Endothelial cell (in vitro differentiated cells): ENCODE measurements around the gene ID3. TPM values are rescaled to one million over a fixed set of nuclear protein-coding genes. Genes with fewer than 3 reads are reported as not detected.

Experiments used
- DNase-seq: peaks from one replicate; pipeline ENCODE4 v3.0.0; 2021; ENCODE audit warnings: low spot score
- H3K27ac Mint-ChIP-seq: one replicate; pipeline ENCODE4 v1.8.0; 2021; ENCODE audit warnings: mixed read lengths, inconsistent platforms; ENCODE audit not compliant: unreplicated experiment
- H3K27me3 Mint-ChIP-seq: one replicate; pipeline ENCODE4 v1.8.0; 2021; ENCODE audit warnings: mild to moderate bottlenecking, moderate library complexity, mixed read lengths, inconsistent platforms; ENCODE audit not compliant: unreplicated experiment
- H3K36me3 Mint-ChIP-seq: one replicate; pipeline ENCODE4 v1.8.0; 2021; ENCODE audit warnings: mild to moderate bottlenecking, low read depth, mixed read lengths, inconsistent platforms; ENCODE audit not compliant: unreplicated experiment
- H3K4me1 Mint-ChIP-seq: one replicate; pipeline ENCODE4 v1.8.0; 2021; ENCODE audit warnings: mild to moderate bottlenecking, mixed read lengths, inconsistent platforms; ENCODE audit not compliant: unreplicated experiment
- H3K4me3 Mint-ChIP-seq: one replicate; pipeline ENCODE4 v1.8.0; 2021; ENCODE audit warnings: mild to moderate bottlenecking, mixed read lengths, inconsistent platforms; ENCODE audit not compliant: unreplicated experiment
- H3K9me3 Mint-ChIP-seq: one replicate; pipeline ENCODE4 v1.8.0; 2021; ENCODE audit warnings: mixed read lengths, inconsistent platforms; ENCODE audit not compliant: unreplicated experiment
- total RNA-seq: library from RNA; stranded (reverse); fragmentation: NEBNext Ultra II Directional; extraction: Animal tissue kit (Norgen Biotek cat#: 25700); gene quantifications from one replicate; pipeline ENCODE4 v1.2.1, GENCODE V29; 2021; ENCODE audit not compliant: unreplicated experiment
- TF ChIP-seq, protein P1 (sequence below): fragments of 200-600 bp; sonication (generic); IDR thresholded peaks from one replicate; pipeline ENCODE4 v1.5.0; 2021; ENCODE audit warnings: antibody characterized with exemption; ENCODE audit not compliant: unreplicated experiment

The ID3 gene
- total RNA-seq, 1 donor from 2014 or later = 240 TPM

DNA sequence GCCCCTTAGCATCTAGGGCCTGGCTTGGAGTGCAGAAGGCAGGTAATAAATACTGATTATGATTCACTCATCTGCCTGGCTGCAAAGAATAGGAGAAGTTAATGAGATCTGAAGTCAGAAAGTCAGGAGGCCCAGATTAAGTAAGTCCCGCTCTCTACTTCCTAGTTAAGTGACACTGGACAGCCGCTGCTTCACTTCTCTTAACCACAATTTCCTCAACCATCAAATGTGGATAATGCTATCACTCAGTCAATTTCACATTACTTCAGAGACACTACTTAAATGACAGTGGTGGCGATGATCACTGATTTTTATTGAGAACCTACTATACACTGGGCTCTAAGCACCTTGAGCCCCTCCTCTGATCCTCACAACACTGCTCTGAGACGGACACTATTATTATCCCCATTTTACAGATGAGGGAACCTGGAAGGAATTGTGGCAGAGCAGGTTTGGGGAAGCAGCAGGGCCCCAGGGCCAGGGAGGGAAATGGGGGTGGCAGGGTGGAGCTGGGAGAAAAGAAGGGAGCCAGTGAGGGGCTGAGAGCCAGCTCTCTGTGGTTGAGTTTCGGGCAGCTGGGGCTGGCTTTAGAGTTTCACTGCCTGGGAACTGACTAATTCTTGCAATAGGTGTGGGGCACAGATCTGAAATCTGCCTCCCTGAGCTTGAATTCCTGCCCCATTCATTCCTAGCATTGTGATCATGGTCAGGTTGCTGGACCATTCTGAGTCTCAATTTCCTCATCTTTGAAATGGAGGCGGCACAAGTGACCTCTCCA is 25.9 kb downstream of the ID3 start:
- Mint-ChIP-seq H3K4me1 (no peaks in the 10 kb centered on the region), H3K4me3 (no peak overlapping the region), H3K27ac (no peak overlapping the region), H3K27me3 (peaks cover 3% of the 10 kb centered on the region), H3K36me3 (no peaks in the 10 kb centered on the region), H3K9me3 (no peaks in the 10 kb centered on the region)
- no peak for DNase-seq
- TF ChIP-seq, protein P1, sequence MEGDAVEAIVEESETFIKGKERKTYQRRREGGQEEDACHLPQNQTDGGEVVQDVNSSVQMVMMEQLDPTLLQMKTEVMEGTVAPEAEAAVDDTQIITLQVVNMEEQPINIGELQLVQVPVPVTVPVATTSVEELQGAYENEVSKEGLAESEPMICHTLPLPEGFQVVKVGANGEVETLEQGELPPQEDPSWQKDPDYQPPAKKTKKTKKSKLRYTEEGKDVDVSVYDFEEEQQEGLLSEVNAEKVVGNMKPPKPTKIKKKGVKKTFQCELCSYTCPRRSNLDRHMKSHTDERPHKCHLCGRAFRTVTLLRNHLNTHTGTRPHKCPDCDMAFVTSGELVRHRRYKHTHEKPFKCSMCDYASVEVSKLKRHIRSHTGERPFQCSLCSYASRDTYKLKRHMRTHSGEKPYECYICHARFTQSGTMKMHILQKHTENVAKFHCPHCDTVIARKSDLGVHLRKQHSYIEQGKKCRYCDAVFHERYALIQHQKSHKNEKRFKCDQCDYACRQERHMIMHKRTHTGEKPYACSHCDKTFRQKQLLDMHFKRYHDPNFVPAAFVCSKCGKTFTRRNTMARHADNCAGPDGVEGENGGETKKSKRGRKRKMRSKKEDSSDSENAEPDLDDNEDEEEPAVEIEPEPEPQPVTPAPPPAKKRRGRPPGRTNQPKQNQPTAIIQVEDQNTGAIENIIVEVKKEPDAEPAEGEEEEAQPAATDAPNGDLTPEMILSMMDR = no peak

DNA sequence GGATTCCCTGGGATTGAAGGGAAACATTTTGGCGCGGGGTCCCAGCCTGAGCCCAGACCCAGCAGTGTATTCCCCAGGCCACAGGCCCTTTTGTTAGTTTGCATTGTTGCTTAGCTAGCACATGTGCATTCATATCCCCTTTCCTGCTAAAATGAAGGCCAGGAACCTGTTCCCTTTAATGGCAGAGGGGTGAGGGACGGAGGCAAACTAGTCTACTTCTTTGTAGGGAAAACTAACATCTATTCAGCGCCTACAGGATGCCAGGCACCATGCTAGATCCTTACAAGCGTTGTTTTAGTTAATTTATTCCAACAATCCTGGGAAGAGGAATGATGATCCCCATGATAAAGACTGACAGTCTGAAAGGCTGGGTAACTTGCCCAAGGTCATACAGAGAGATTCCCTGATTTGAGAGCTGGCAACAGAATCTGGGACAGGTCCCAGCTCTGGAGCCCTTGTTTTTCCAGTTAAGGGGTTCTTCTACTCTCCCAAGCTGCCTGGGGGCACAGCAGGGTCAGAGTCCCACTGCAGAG is 27.7 kb downstream of the ID3 start:
- Mint-ChIP-seq H3K9me3 (no peaks in the 10 kb centered on the region), H3K36me3 (no peaks in the 10 kb centered on the region), H3K4me3 (no peak overlapping the region), H3K27ac (no peak overlapping the region), H3K4me1 (no peaks in the 10 kb centered on the region), H3K27me3 (peaks cover 3% of the 10 kb centered on the region)
- DNase-seq = no peak
- TF ChIP-seq, protein P1 = no peak

DNA sequence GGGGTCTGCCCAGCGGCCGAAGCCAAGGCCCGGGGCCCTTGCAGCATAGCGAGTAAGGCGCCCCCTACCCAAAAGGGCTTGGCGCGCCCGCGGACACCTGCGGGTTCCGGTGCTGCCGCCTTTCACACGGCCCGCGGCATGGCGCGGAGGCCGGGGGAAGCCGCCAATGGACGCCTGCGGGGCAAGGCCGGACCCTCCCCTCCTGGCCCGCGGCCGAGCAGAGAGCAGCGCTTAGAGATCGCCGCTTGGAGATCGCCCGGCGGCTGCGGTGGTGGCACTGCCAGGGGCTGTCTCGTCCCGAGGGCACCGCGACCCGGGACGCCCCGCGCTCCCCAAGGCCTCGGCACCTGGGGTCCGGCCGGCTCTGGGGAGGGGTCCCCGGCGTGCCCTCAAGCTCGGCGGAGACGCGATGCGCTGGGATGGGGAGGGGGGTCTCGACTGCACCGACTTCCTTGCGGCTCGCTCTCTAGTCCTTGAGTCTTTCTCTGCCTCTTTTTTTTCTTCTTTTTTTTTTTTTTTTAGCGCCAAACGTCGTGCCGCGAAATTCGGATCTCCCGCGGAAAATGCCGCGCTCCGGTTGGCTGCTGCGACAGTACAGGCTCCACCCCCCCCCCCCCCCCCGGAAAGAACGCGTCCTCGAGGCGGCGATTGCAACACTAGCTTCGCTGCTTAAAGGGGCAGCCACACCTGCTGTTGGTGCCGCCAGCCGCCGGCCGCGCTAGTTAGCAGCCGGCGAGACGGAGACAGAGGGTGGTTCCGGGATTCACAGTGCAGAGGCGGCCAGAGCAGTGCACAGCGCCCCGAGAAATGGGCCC is 28.3 kb downstream of the ID3 start, which contains the start of gene E2F2:
E2F2 (minus strand) TSS at position 487 of the 815 bp plus-strand sequence; CDS start at position 47, 440 bp downstream.
- Mint-ChIP-seq H3K27ac (no peak within 1 kb of the TSS), H3K9me3 (no peaks in the 10 kb centered on the region), H3K4me3 (peak within 1 kb of the TSS; percentile 74), H3K4me1 (peaks cover 3% of the 10 kb centered on the region), H3K36me3 (no peaks in the 10 kb centered on the region), H3K27me3 (peaks cover 6% of the 10 kb centered on the region)
- peak; percentile 62 for DNase-seq
- TF ChIP-seq, protein P1 = no peak

DNA sequence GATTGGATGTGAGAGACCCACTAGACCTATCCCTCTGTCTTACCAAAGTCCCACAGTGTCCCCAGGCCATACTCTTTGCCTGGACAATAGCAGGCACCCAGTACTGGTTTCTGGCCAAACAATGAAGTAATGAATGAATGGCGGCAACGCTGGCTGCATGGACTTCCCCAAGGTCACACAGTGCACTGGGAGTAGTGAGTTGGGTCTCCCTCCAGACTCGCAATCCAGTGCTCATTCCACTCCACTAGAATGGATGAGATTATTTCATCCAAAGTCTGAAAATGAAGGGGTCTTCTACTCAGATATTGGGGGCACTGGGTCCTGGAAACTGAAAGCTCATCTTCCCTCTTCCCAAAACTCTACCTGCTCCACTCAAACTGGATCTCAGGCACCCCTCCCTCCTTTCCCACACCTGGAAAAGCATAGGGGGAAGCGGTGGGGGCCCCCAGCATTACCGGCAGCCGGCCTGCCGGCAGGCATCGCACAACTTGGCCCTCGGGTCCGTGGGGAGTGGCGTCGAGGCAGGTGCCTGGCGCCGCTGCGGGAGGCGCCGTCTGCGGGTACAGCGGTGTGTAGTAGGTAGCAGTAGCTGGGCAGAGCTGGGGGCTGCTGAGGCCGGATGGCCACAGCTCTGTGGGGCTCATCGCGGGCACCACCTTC is 29.1 kb downstream of the ID3 start:
- no peak overlapping the region for H3K4me3 Mint-ChIP-seq
- no peak overlapping the region for H3K27ac Mint-ChIP-seq
- DNase-seq = no peak
- H3K36me3 Mint-ChIP-seq = no peaks in the 10 kb centered on the region
- TF ChIP-seq, protein P1 = no peak
- no peaks in the 10 kb centered on the region for H3K9me3 Mint-ChIP-seq
- H3K27me3 Mint-ChIP-seq = peaks cover 6% of the 10 kb centered on the region
- peaks cover 7% of the 10 kb centered on the region for H3K4me1 Mint-ChIP-seq
